BLaER1 treated with 17β-estradiol and CSF1 and Interleukin-3, amounts not matched to agents 10 nM and 100 nM (cell line): ENCODE data around the gene TSGA10.
"Not testable (repeated sequence)": the region's sequence is repeated elsewhere in the genome, so short reads cannot be mapped to it uniquely, and the experiment has no call there.

Experiments
- H3K27ac ChIP-seq, 11 experiments: shearing (Covaris generic); formaldehyde crosslinking; 2 replicates each; pipeline ENCODE4 v1.8.1; 2022
- H3K27me3 ChIP-seq, 11 experiments: shearing (Covaris generic); formaldehyde crosslinking; 2 replicates each; pipeline ENCODE4 v1.8.1; 2022
- H3K36me3 ChIP-seq, 11 experiments: shearing (Covaris generic); formaldehyde crosslinking; 2 replicates each; pipeline ENCODE4 v1.8.1; 2022
- H3K4me1 ChIP-seq, 10 experiments: shearing (Covaris generic); formaldehyde crosslinking; 2 replicates each; pipeline ENCODE4 v1.8.1; 2022
- H3K4me2 ChIP-seq, 11 experiments: shearing (Covaris generic); formaldehyde crosslinking; 2 replicates each; pipeline ENCODE4 v1.8.1; 2022
- H3K4me3 ChIP-seq, 10 experiments: shearing (Covaris generic); formaldehyde crosslinking; 2 replicates each; pipeline ENCODE4 v1.8.1; 2022
- H3K9ac ChIP-seq, 11 experiments: shearing (Covaris generic); formaldehyde crosslinking; 2 replicates each; pipeline ENCODE4 v1.8.1; 2022
- H3K9me3 ChIP-seq, 11 experiments: shearing (Covaris generic); formaldehyde crosslinking; replicated peaks in 1 of 11; 2 replicates each; pipeline ENCODE4 v1.8.1; 2022
- H4K20me1 ChIP-seq, 11 experiments: shearing (Covaris generic); formaldehyde crosslinking; 2 replicates each; pipeline ENCODE4 v1.8.1; 2022
- Cebpa-rat ChIP-seq, 11 experiments: shearing (Covaris generic); IDR thresholded peaks; 2 replicates each; pipeline ENCODE4 v1.8.1; 2022

Gene TSGA10

GRCh38 chr2:99067871-99068625, 86.7 kb downstream of the TSGA10 start:
- H3K27ac ChIP-seq = no peak overlapping the region; a peak in 1 of 22 replicates
- TF ChIP-seq Cebpa-rat (IDR thresholded peaks at IDR 0.05) = no peak

GRCh38 chr2:99066075-99066958, 88.4 kb downstream of the TSGA10 start:
- Histone ChIP-seq H3K4me2 (peak overlapping the region; percentile 58 to 90 (median 71)), H3K27me3 (no peaks in the 10 kb centered on the region), H3K4me3 (peak overlapping the region in 9 of 10 experiments; percentile 16 to 62 (median 39); a peak in 13 of 20 replicates), H3K9ac (peak overlapping the region; percentile 41 to 77 (median 69)), H4K20me1 (no peaks in the 10 kb centered on the region), H3K9me3 (no peaks in the 10 kb centered on the region), H3K27ac (peak overlapping the region; percentile 58 to 87 (median 74); a peak in 21 of 22 replicates), H3K4me1 (peaks cover 21 to 27% (median 25%) of the 10 kb centered on the region in 10 experiments), H3K36me3 (no peaks in the 10 kb centered on the region)
- TF ChIP-seq Cebpa-rat (IDR thresholded peaks at IDR 0.05) = no peak

More at GRCh38 chr2:99067871-99068625, 86.7 kb downstream of the TSGA10 start:
- Histone ChIP-seq H3K27me3 (no peaks in the 10 kb centered on the region), H3K9me3 (no peaks in the 10 kb centered on the region), H3K9ac (no peak overlapping the region), H3K4me1 (peaks cover 21 to 27% (median 25%) of the 10 kb centered on the region in 10 experiments), H3K36me3 (no peaks in the 10 kb centered on the region), H3K4me3 (no peak overlapping the region), H4K20me1 (no peaks in the 10 kb centered on the region), H3K4me2 (peak overlapping the region in 10 of 11 experiments; percentile 14 to 90 (median 46); a peak in 15 of 22 replicates)

GRCh38 chr2:99049187-99049586, 105.6 kb downstream of the TSGA10 start:
- H3K27me3 ChIP-seq, H3K36me3 ChIP-seq, H3K4me1 ChIP-seq, H3K9ac ChIP-seq, H4K20me1 ChIP-seq, H3K4me3 ChIP-seq, H3K27ac ChIP-seq, H3K4me2 ChIP-seq: not testable (repeated sequence)
- H3K9me3 ChIP-seq = peaks cover 16 to 32% (median 25%) of the 10 kb centered on the region in 11 experiments

- H3K27ac ChIP-seq = peak overlapping the region; percentile 55 to 73 (median 69)
- not testable (repeated sequence) for H3K27me3 ChIP-seq, H4K20me1 ChIP-seq, H3K9ac ChIP-seq, H3K36me3 ChIP-seq, H3K4me3 ChIP-seq
- peak overlapping the region in 5 of 11 experiments; percentile 4 to 37 (median 21); a peak in 8 of 22 replicates for H3K4me2 ChIP-seq
- H3K4me1 ChIP-seq = peaks cover 0 to 35% (median 15%) of the 10 kb centered on the region in 10 experiments; a peak in 13 of 20 replicates
- peaks cover 16 to 64% (median 26%) of the 10 kb centered on the region in 11 experiments for H3K9me3 ChIP-seq
These were observed 113.9 kb downstream of the TSGA10 start for GRCh38 chr2:99040736-99041300.

DNA sequence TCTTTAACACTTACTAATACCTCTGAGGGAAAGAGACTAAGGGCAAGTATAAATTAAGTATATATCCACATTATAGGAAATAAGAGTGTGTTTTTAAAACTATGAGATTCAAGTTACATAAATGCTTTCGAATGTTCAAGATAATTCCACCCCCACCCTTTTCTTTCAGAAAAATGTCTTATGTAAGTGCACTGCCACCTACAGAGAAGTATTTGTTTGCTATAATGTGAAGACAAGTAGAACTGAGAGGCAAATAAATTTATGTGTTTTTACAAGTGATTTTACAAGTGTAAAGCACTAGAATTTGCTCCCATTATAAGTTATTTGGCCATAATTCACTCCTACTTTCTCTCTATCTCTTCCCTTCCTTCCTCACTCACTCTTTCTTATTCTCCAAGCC, 118.8 kb downstream of the TSGA10 start:
- H3K4me1 ChIP-seq = peaks cover 0 to 33% (median 11%) of the 10 kb centered on the region in 10 experiments; a peak in 13 of 20 replicates
- no peak overlapping the region for H3K4me3 ChIP-seq
- no peak for TF ChIP-seq Cebpa-rat (IDR thresholded peaks at IDR 0.05)
- no peak overlapping the region for H3K9ac ChIP-seq
- no peaks in the 10 kb centered on the region for H3K27me3 ChIP-seq
- peaks cover 5 to 34% (median 17%) of the 10 kb centered on the region in 11 experiments; a peak in 20 of 22 replicates for H3K9me3 ChIP-seq
- H3K36me3 ChIP-seq = no peaks in the 10 kb centered on the region
- no peaks in the 10 kb centered on the region for H4K20me1 ChIP-seq
- no peak overlapping the region for H3K27ac ChIP-seq
- H3K4me2 ChIP-seq = no peak overlapping the region

DNA sequence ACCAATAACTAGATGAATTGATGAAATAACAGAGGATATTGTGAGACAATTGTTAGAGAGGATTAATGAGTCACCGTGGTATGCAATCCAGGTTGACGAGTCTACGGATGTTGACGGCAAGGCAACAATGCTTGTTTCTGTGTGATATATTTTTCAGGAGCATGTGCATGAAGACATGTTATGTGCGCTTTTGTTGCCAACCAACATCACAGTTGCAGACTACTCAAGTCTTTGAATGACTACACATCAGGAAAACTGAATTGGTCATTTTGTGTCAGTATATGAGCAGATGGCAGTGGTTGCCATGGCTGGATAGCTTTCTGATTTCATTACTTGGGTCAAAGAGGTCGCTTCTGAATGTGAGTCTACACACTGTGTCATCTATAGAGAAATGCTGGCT, 122.0 kb downstream of the TSGA10 start:
- Histone ChIP-seq H3K27ac (no peak overlapping the region), H3K4me1 (peaks cover 0 to 4% (median 0%) of the 10 kb centered on the region in 10 experiments; a peak in 4 of 20 replicates), H3K4me2 (no peak overlapping the region), H4K20me1 (no peaks in the 10 kb centered on the region), H3K9ac (no peak overlapping the region), H3K9me3 (peaks cover 0 to 4% (median 0%) of the 10 kb centered on the region in 11 experiments; a peak in 1 of 22 replicates), H3K27me3 (no peaks in the 10 kb centered on the region), H3K4me3 (no peak overlapping the region), H3K36me3 (no peaks in the 10 kb centered on the region)
- no peak for TF ChIP-seq Cebpa-rat (IDR thresholded peaks at IDR 0.05)

DNA sequence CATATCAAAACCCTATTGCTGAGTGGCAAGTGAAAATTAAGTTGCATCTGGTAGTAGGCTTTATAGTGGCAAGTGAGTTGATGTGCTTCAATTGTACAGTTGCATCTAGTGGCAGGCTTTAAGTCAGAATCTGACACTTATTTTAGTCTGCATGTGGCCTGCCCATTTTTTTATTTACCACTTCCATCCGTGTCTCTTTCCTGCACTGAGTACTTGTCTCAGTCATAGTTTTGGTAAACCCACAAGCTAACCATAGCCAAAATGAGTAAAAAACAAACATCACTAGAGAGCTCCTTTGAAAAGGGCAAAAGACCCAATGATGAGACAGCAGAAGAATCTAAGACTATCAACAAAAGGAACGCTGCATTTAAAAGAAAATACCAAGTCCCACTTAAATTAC, 122.7 kb downstream of the TSGA10 start:
- Histone ChIP-seq H3K27me3 (no peaks in the 10 kb centered on the region), H3K9me3 (peaks cover 0 to 3% (median 1%) of the 10 kb centered on the region in 11 experiments; a peak in 17 of 22 replicates), H3K4me2 (no peak overlapping the region), H3K27ac (no peak overlapping the region), H3K4me3 (no peak overlapping the region), H3K36me3 (peaks cover 0 to 2% (median 0%) of the 10 kb centered on the region in 11 experiments; a peak in 3 of 22 replicates), H4K20me1 (no peaks in the 10 kb centered on the region), H3K9ac (no peak overlapping the region), H3K4me1 (no peaks in the 10 kb centered on the region; a peak in 1 of 20 replicates)
- no peak for TF ChIP-seq Cebpa-rat (IDR thresholded peaks at IDR 0.05)

- Histone ChIP-seq H3K9ac (no peak overlapping the region), H3K4me1 (no peaks in the 10 kb centered on the region; a peak in 1 of 20 replicates), H3K4me2 (no peak overlapping the region)
These were observed 123.3 kb downstream of the TSGA10 start for GRCh38 chr2:99031481-99031880.

More at GRCh38 chr2:99031481-99031880, 123.3 kb downstream of the TSGA10 start:
- peaks cover 0 to 7% (median 0%) of the 10 kb centered on the region in 11 experiments; a peak in 4 of 22 replicates for H3K36me3 ChIP-seq
- H3K27ac ChIP-seq = no peak overlapping the region
- H3K9me3 ChIP-seq = peaks cover 0 to 8% (median 7%) of the 10 kb centered on the region in 11 experiments; a peak in 17 of 22 replicates
- no peaks in the 10 kb centered on the region for H3K27me3 ChIP-seq
- H4K20me1 ChIP-seq = no peaks in the 10 kb centered on the region
- no peak overlapping the region for H3K4me3 ChIP-seq
- TF ChIP-seq Cebpa-rat (IDR thresholded peaks at IDR 0.05) = no peak
